ENCODE data around the gene DMRT3.

DNA sequence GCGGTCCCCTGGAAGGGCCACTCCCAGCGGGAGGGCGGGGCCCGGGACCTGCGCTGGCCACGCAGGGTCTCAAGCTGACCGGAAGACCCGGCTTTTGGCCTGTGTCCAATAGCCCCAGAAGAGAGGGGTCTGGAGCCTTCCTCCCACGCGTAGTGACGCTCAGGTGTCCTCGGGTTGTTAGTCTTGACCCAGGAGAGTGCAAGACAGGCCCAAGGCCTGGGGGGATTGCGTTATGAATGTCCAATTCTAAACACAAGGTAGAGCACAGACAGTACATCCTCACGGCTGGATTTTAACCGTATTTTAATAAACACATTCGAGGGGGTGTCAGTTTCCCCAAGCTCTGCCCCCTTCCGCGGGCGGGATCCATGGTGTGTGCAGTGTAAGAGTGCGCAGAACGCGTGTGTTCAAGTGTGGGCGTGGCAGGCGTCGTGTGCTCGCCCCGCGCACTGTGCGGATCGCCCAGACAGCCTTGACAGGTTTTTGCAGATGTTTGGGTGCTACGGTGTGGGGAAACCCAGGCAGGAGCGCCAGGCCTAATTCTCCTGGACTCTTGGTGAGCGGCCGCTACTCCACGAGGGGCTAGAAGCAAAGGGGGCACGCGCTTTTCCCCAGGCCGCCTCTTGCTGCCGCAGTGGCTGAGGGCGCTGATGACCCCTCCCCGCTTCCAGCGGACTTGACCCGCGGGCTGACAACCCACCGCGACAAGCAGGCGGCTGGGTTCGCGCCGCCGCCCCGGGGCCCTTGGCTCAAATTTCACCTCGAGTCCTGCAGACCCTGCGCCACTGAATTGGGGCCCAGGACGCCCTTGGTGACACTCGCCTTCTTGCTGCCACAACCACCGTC is 6.1 kb upstream of the DMRT3 start:
- TF ChIP-seq, protein P1, sequence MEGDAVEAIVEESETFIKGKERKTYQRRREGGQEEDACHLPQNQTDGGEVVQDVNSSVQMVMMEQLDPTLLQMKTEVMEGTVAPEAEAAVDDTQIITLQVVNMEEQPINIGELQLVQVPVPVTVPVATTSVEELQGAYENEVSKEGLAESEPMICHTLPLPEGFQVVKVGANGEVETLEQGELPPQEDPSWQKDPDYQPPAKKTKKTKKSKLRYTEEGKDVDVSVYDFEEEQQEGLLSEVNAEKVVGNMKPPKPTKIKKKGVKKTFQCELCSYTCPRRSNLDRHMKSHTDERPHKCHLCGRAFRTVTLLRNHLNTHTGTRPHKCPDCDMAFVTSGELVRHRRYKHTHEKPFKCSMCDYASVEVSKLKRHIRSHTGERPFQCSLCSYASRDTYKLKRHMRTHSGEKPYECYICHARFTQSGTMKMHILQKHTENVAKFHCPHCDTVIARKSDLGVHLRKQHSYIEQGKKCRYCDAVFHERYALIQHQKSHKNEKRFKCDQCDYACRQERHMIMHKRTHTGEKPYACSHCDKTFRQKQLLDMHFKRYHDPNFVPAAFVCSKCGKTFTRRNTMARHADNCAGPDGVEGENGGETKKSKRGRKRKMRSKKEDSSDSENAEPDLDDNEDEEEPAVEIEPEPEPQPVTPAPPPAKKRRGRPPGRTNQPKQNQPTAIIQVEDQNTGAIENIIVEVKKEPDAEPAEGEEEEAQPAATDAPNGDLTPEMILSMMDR (conservative IDR thresholded peaks at IDR 0.05) = no peak
- TF ChIP-seq EZH2 (IDR thresholded peaks at IDR 0.05; ENCODE audit: low read depth) = no peak
